GM12874 (cell line): ENCODE data around the gene ZC3H7A.

Source experiments
- CTCF ChIP-seq: IDR thresholded peaks from 2 replicates; pipeline ENCODE4 v1.5.1; 2011; ENCODE audit warnings: low read depth, mild to moderate bottlenecking, control low read depth, low read length, moderate library complexity; ENCODE audit not compliant: insufficient read depth

ZC3H7A gene

DNA sequence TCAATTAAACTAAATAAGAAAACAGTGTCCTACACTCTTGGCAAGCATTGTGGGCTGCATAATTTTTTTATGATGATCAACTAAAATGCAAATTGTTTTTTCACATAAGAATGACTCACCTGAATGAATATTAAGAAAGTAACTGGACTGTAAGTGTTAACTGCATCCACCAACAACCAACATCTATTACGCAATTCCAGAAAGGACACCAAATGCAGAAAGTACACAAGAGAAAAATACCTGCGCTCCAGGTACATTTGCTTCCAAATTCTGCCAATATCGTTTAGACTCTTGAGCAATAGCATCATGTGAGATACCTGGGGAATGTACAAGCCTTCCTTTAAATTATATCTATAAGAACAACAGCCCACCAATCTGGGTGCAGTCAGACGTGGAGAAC lies 34.6 kb downstream of the ZC3H7A start:
- no peak for TF ChIP-seq CTCF

DNA sequence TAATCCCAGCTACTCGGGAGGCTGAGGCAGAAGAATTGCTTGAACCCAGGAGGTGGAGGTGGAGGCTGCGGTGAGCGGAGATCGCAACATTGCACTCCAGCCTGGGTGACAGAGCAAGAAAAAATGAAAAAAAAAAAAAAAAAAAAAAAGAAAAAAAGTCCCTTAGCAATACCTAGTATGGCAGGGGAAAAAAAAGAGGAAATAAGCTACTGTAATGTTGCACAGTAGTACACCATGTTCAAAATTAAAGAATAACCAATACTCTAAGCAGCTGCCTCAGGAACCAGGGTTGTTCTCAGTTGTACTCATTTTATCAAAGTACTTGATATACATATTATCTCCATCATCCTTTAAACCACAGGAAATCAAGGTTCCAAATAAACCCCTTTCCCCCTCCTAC lies 37.1 kb downstream of the ZC3H7A start:
- TF ChIP-seq CTCF: no peak

DNA sequence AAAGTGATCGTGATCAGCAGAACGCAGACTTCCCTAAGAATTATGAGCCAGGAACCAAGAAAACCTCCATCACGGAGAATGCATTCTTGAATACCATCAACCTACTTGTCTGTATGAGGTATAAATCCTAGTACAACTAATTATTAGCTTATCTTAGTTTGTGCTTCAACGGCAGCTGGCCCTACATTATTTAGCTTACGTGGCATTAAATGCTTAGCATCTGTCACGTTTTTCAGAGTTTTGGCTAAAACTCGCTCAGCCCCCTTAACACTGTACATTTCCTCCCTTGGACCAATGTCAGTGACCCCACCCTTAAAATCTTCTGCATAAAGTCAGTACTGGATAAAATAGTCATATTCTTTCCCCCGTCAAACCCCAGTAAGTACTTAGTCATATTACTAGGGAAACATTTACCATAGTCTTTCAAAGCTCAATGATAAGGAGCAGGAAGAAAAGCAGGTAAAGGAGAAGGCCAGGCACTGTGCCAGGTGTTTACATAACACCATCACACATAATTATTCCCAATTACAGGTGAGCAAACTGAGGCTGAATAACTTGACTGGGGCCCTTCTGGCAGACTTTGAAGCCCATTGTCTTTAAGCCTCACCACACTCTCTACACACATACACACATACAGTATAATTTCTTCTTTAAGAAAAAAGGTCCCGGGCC lies 37.8 kb downstream of the ZC3H7A start:
- no peak for TF ChIP-seq CTCF

- TF ChIP-seq CTCF: no peak
Measured at GRCh38 chr16:11757671-11758545, 39.1 kb downstream of the ZC3H7A start.

GRCh38 chr16:11756248-11756647 lies 40.8 kb downstream of the ZC3H7A start:
- no peak for TF ChIP-seq CTCF

GRCh38 chr16:11755022-11755760 lies 41.9 kb downstream of the ZC3H7A start:
- no peak for TF ChIP-seq CTCF

DNA sequence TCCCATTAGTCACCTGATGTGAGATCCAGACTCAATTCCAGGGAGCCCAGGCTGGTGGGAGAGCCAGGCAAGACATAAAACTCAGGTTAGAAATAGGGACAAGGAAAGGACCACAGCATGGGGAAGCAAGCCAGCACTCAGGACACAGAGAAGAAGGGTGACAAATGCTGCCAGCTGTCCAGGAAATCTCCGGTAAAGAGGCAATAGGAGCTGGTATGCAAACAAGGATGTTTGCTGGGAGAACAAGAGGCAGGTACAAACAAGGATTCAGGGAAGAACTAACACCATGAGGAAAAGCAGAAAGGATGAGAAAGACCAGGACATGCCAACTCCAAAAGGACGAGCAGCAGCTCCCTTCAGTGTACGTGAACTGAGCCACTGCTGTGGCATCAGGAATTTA lies 44.2 kb downstream of the ZC3H7A start:
- TF ChIP-seq CTCF: no peak
